ENCODE data around the gene CALML3.
"Not testable (repeated sequence)": the region's sequence is repeated elsewhere in the genome, so short reads cannot be mapped to it uniquely, and the experiment has no call there.

CALML3 gene

GRCh38 chr10:5524641-5525560 lies at the start of gene CALML3:
Gene CALML3, plus strand, starts transcription at chr10:5524961. Its CDS starts 125 bp downstream, at chr10:5525086.
- no peaks in the 10 kb centered on the region for H3K36me3 ChIP-seq (ENCODE audit: control insufficient read depth, low read depth, low read length)
- H3K4me1 ChIP-seq (ENCODE audit: control insufficient read depth, low read depth, low read length): peaks cover 5% of the 10 kb centered on the region
- no peak within 1 kb of the TSS for H3K9ac ChIP-seq (ENCODE audit: low read length)
- no peak within 1 kb of the TSS for H3K27ac ChIP-seq (ENCODE audit: low read length)
- no peak within 1 kb of the TSS for H3K4me3 ChIP-seq (ENCODE audit: low read length)
- no peaks in the 10 kb centered on the region for H3K27me3 ChIP-seq (ENCODE audit: control insufficient read depth, insufficient read depth, low read length)
- H3K9me3 ChIP-seq (ENCODE audit: control insufficient read depth, low read depth, low read length): no peaks in the 10 kb centered on the region

- not testable (repeated sequence) for H3K27me3 ChIP-seq (ENCODE audit: control insufficient read depth, insufficient read depth, low read length); H3K36me3 ChIP-seq (ENCODE audit: control insufficient read depth, low read depth, low read length)
These were observed 49.7 kb upstream of the CALML3 start for GRCh38 chr10:5475088-5475487.

GRCh38 chr10:5475974-5476807 lies 48.6 kb upstream of the CALML3 start:
- not testable (repeated sequence) for H3K4me3 ChIP-seq (ENCODE audit: low read length); H3K27ac ChIP-seq (ENCODE audit: low read length); H3K9me3 ChIP-seq (ENCODE audit: control insufficient read depth, low read depth, low read length); H3K9ac ChIP-seq (ENCODE audit: low read length); H3K36me3 ChIP-seq (ENCODE audit: control insufficient read depth, low read depth, low read length); H3K27me3 ChIP-seq (ENCODE audit: control insufficient read depth, insufficient read depth, low read length)
- H3K4me1 ChIP-seq (ENCODE audit: control insufficient read depth, low read depth, low read length): peaks cover 21% of the 10 kb centered on the region

More at GRCh38 chr10:5475088-5475487, 49.7 kb upstream of the CALML3 start:
- H3K27ac ChIP-seq (ENCODE audit: low read length); H3K4me3 ChIP-seq (ENCODE audit: low read length); H3K9me3 ChIP-seq (ENCODE audit: control insufficient read depth, low read depth, low read length); H3K9ac ChIP-seq (ENCODE audit: low read length): not testable (repeated sequence)
- peaks cover 21% of the 10 kb centered on the region for H3K4me1 ChIP-seq (ENCODE audit: control insufficient read depth, low read depth, low read length)

GRCh38 chr10:5476918-5477525 lies 47.7 kb upstream of the CALML3 start:
- H3K9ac ChIP-seq (ENCODE audit: low read length): no peak overlapping the region
- peaks cover 21% of the 10 kb centered on the region for H3K4me1 ChIP-seq (ENCODE audit: control insufficient read depth, low read depth, low read length)
- H3K27ac ChIP-seq (ENCODE audit: low read length): no peak overlapping the region
- H3K27me3 ChIP-seq (ENCODE audit: control insufficient read depth, insufficient read depth, low read length): no peaks in the 10 kb centered on the region
- H3K4me3 ChIP-seq (ENCODE audit: low read length): no peak overlapping the region
- H3K9me3 ChIP-seq (ENCODE audit: control insufficient read depth, low read depth, low read length): no peaks in the 10 kb centered on the region
- no peaks in the 10 kb centered on the region for H3K36me3 ChIP-seq (ENCODE audit: control insufficient read depth, low read depth, low read length)

- Histone ChIP-seq H3K36me3 (ENCODE audit: control insufficient read depth, low read depth, low read length) (no peaks in the 10 kb centered on the region), H3K4me1 (ENCODE audit: control insufficient read depth, low read depth, low read length) (peaks cover 21% of the 10 kb centered on the region), H3K27ac (ENCODE audit: low read length) (no peak overlapping the region), H3K9ac (ENCODE audit: low read length) (no peak overlapping the region), H3K27me3 (ENCODE audit: control insufficient read depth, insufficient read depth, low read length) (no peaks in the 10 kb centered on the region), H3K4me3 (ENCODE audit: low read length) (no peak overlapping the region), H3K9me3 (ENCODE audit: control insufficient read depth, low read depth, low read length) (no peaks in the 10 kb centered on the region)
These were observed 46.6 kb upstream of the CALML3 start for GRCh38 chr10:5477948-5478693.

GRCh38 chr10:5478694-5479305 lies 46.0 kb upstream of the CALML3 start:
- Histone ChIP-seq H3K9ac (ENCODE audit: low read length) (no peak overlapping the region), H3K27me3 (ENCODE audit: control insufficient read depth, insufficient read depth, low read length) (no peaks in the 10 kb centered on the region), H3K36me3 (ENCODE audit: control insufficient read depth, low read depth, low read length) (no peaks in the 10 kb centered on the region), H3K27ac (ENCODE audit: low read length) (no peak overlapping the region), H3K9me3 (ENCODE audit: control insufficient read depth, low read depth, low read length) (no peaks in the 10 kb centered on the region), H3K4me3 (ENCODE audit: low read length) (no peak overlapping the region), H3K4me1 (ENCODE audit: control insufficient read depth, low read depth, low read length) (peaks cover 21% of the 10 kb centered on the region)

DNA sequence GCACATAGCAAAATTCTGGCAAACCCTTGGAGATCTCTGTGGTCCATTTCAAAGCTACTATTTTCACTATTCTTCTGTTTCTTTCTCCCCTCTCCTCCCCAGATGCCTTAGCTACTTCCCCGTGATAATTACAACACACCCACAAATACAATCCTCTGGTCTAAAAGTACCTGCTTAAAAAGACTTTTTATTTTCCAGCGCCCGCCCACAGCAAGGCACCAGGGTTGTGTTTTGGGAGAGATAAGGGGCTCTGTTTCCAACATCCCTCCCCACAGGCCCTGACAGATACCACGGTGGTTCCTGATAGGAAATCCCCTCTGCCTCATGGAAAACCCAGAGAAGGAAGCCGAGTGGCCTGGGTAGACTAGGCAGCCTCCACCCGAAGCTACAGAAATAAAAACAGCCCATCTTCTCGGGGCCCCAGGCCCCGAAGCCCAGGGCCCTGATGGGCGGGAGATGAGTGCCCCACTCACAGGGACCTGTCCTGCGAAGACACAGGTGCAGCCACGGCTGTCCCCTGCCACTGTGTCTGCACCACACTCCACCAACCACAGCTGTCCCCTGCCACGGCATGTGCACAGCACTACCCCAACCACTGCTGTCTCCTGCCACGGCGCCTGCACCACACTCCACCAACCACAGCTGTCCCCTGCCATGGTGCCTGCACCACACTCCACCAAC lies 45.1 kb upstream of the CALML3 start:
- Histone ChIP-seq H3K4me3 (ENCODE audit: low read length) (no peak overlapping the region), H3K36me3 (ENCODE audit: control insufficient read depth, low read depth, low read length) (no peaks in the 10 kb centered on the region), H3K27ac (ENCODE audit: low read length) (no peak overlapping the region), H3K27me3 (ENCODE audit: control insufficient read depth, insufficient read depth, low read length) (no peaks in the 10 kb centered on the region), H3K9ac (ENCODE audit: low read length) (no peak overlapping the region), H3K9me3 (ENCODE audit: control insufficient read depth, low read depth, low read length) (no peaks in the 10 kb centered on the region), H3K4me1 (ENCODE audit: control insufficient read depth, low read depth, low read length) (peaks cover 21% of the 10 kb centered on the region)

- Histone ChIP-seq H3K9ac (ENCODE audit: low read length) (no peak overlapping the region), H3K4me3 (ENCODE audit: low read length) (no peak overlapping the region), H3K4me1 (ENCODE audit: control insufficient read depth, low read depth, low read length) (peaks cover 21% of the 10 kb centered on the region), H3K9me3 (ENCODE audit: control insufficient read depth, low read depth, low read length) (no peaks in the 10 kb centered on the region), H3K36me3 (ENCODE audit: control insufficient read depth, low read depth, low read length) (no peaks in the 10 kb centered on the region), H3K27ac (ENCODE audit: low read length) (no peak overlapping the region), H3K27me3 (ENCODE audit: control insufficient read depth, insufficient read depth, low read length) (no peaks in the 10 kb centered on the region)
These were observed 44.4 kb upstream of the CALML3 start for GRCh38 chr10:5480162-5480941.

DNA sequence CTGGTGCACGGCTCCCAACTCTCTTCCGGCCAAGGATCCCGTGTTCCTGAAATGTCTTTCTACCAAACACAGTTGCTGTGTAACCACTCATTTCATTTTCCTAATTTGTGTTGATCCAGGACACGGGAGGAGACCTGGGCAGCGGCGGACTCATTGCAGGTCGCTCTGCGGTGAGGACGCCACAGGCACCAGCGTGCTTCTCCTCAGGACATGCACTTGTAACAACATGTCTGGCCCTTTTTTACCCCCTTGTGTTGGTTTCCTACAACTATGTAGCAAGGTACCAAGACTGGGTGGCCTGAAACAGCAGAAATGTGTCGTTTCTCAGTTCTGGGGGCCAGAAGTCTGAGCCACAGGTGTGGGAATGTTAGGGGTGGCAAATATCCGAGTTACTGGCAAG lies 43.6 kb upstream of the CALML3 start:
- Histone ChIP-seq H3K4me1 (ENCODE audit: control insufficient read depth, low read depth, low read length) (peaks cover 21% of the 10 kb centered on the region), H3K27ac (ENCODE audit: low read length) (no peak overlapping the region), H3K9me3 (ENCODE audit: control insufficient read depth, low read depth, low read length) (no peaks in the 10 kb centered on the region), H3K4me3 (ENCODE audit: low read length) (no peak overlapping the region), H3K36me3 (ENCODE audit: control insufficient read depth, low read depth, low read length) (no peaks in the 10 kb centered on the region), H3K27me3 (ENCODE audit: control insufficient read depth, insufficient read depth, low read length) (no peaks in the 10 kb centered on the region), H3K9ac (ENCODE audit: low read length) (no peak overlapping the region)

DNA sequence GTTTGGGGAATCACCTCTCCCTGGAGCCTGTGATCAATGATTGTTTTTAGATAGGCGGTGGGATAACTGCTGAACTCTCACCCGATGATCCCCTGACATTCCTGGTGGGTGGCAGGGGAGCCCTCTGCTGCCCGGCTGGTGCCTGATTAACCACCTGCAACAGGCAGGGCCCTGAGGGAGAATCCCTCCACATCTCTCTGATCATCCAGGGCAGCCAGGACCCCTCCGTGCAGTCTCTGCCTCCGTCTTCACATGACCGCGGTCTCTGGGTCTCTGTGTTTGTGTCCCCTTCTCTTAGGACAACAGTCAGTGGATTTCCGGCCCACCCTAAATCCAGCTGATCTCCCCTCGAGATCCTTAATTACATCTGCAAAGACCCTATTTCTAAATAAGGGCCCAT lies 42.7 kb upstream of the CALML3 start:
- Histone ChIP-seq H3K27ac (ENCODE audit: low read length) (no peak overlapping the region), H3K9ac (ENCODE audit: low read length) (no peak overlapping the region), H3K27me3 (ENCODE audit: control insufficient read depth, insufficient read depth, low read length) (no peaks in the 10 kb centered on the region), H3K4me1 (ENCODE audit: control insufficient read depth, low read depth, low read length) (peaks cover 17% of the 10 kb centered on the region), H3K4me3 (ENCODE audit: low read length) (no peak overlapping the region), H3K36me3 (ENCODE audit: control insufficient read depth, low read depth, low read length) (no peaks in the 10 kb centered on the region), H3K9me3 (ENCODE audit: control insufficient read depth, low read depth, low read length) (no peaks in the 10 kb centered on the region)

All from iPS-18a (cell line).